B cell (primary cell): Measurements from ENCODE around the gene ZNF3. TPM values are rescaled to one million over a fixed set of nuclear protein-coding genes. Genes with fewer than 3 reads are reported as not detected.

ENCODE experiments used
- ATAC-seq: fragments of 200-7000 bp; cut with Tn5 transposase; one replicate; pipeline ENCODE4 v1.10.0; 2021; ENCODE audit warnings: low read depth, mild to moderate bottlenecking, moderate number of reproducible peaks, moderate library complexity
- CTCF ChIA-PET: fragments of 350-600 bp; sonication (Branson Sonifier 250); formaldehyde crosslinking; loops from one replicate; lab custom pipeline; 2021; ENCODE audit warnings: antibody characterized with exemption, inconsistent platforms; lab: Charles Lee
- POLR2A ChIA-PET: fragments of 350-600 bp; sonication (Branson Sonifier 250); formaldehyde crosslinking; loops from one replicate; lab custom pipeline; 2021; ENCODE audit warnings: antibody characterized with exemption; lab: Charles Lee
- DNase-seq: peaks from one replicate; pipeline ENCODE4 v3.0.0; 2013
- H2AFZ ChIP-seq: 2 replicates; pipeline ENCODE4 v1.6.1; 2012; ENCODE audit warnings: mild to moderate bottlenecking, low read depth, low read length; ENCODE audit not compliant: insufficient read depth, poor library complexity, severe bottlenecking
- H3K27ac ChIP-seq, 2 donors: 1 replicate in 1 of 2; 2 replicates in 1 of 2; pipeline ENCODE4 v1.5.1; 2012 to 2013; ENCODE audit warnings: low read length in 2 of 2, mild to moderate bottlenecking in 2 of 2, moderate library complexity in 1 of 2
- H3K27me3 ChIP-seq, 4 experiments: fragments of 200-600 bp in 1 of 4; sonication (generic) in 1 of 4; replicated peaks in 1 of 4; 1 replicate in 2 of 4; 2 replicates in 2 of 4; pipeline versions ENCODE4 v1.6.1 to v1.7.0; 2013 to 2016; ENCODE audit warnings: low read length in 3 of 4, mild to moderate bottlenecking in 2 of 4, mixed read lengths in 1 of 4, moderate library complexity in 1 of 4; ENCODE audit not compliant: insufficient read depth in 4 of 4, control insufficient read depth in 3 of 4; ENCODE audit errors: control extremely low read depth in 1 of 4
- H3K36me3 ChIP-seq, 2 experiments: replicated peaks in 1 of 2; 1 replicate in 1 of 2; 2 replicates in 1 of 2; pipeline versions ENCODE4 v1.6.1 to v1.7.1; 2013; ENCODE audit warnings: low read length in 1 of 2; ENCODE audit not compliant: insufficient read depth in 2 of 2, control insufficient read depth in 1 of 2; ENCODE audit errors: control extremely low read depth in 1 of 2, extremely low read depth in 1 of 2
- H3K4me1 ChIP-seq, 2 donors: fragments of 200-600 bp in 1 of 2; sonication (generic) in 1 of 2; 1 replicate in 1 of 2; 2 replicates in 1 of 2; pipeline versions ENCODE4 v1.5.1 to v1.6.1; 2013 to 2017; ENCODE audit warnings: low read length in 2 of 2; ENCODE audit not compliant: control insufficient read depth in 2 of 2, insufficient read depth in 2 of 2
- H3K4me2 ChIP-seq: replicated peaks from 2 replicates; pipeline ENCODE3; 2012; ENCODE audit warnings: mild to moderate bottlenecking, low read depth, low read length; ENCODE audit not compliant: poor library complexity, severe bottlenecking
- H3K4me3 ChIP-seq, 5 experiments: fragments of 200-600 bp in 1 of 5; sonication (generic) in 1 of 5; 1 replicate in 3 of 5; 2 replicates in 2 of 5; pipeline versions ENCODE4 v1.5.1 to v1.7.0; 2011 to 2016; ENCODE audit warnings: low read length in 4 of 5, mild to moderate bottlenecking in 4 of 5, low read depth in 2 of 5, control low read depth in 1 of 5, moderate library complexity in 1 of 5; ENCODE audit not compliant: insufficient read depth in 1 of 5; ENCODE audit errors: control extremely low read depth in 1 of 5, extremely low read depth in 1 of 5
- H3K79me2 ChIP-seq: fragments of 200-600 bp; sonication (generic); one replicate; pipeline ENCODE4 v1.6.0; 2016; ENCODE audit warnings: low read length; ENCODE audit not compliant: control insufficient read depth, insufficient read depth
- H3K9ac ChIP-seq: fragments of 200-600 bp; sonication (generic); 2 replicates; pipeline ENCODE4 v1.6.1; 2017; ENCODE audit warnings: mild to moderate bottlenecking, low read length, moderate library complexity
- H3K9me3 ChIP-seq, 3 donors: one replicate each; pipeline versions ENCODE4 v1.6.1 to v1.7.1; 2013; ENCODE audit warnings: low read length in 2 of 3; ENCODE audit not compliant: control insufficient read depth in 2 of 3, insufficient read depth in 1 of 3; ENCODE audit errors: control extremely low read depth in 1 of 3
- H4K20me1 ChIP-seq: 2 replicates; pipeline ENCODE4 v1.6.0; 2012; ENCODE audit warnings: mild to moderate bottlenecking, low read length; ENCODE audit not compliant: insufficient read depth, control insufficient read depth, poor library complexity, severe bottlenecking
- H3K27ac Mint-ChIP-seq: one replicate; pipeline ENCODE4 v1.8.0; 2021; ENCODE audit warnings: mixed read lengths
- H3K27me3 Mint-ChIP-seq: one replicate; pipeline ENCODE4 v1.8.0; 2021; ENCODE audit warnings: mixed read lengths
- H3K4me1 Mint-ChIP-seq: one replicate; pipeline ENCODE4 v1.8.0; 2021; ENCODE audit warnings: mixed read lengths
- H3K4me3 Mint-ChIP-seq: one replicate; pipeline ENCODE4 v1.8.0; 2021; ENCODE audit warnings: mixed read lengths
- H3K9me3 Mint-ChIP-seq: one replicate; pipeline ENCODE4 v1.8.0; 2022; ENCODE audit warnings: mixed read lengths; ENCODE audit not compliant: insufficient read depth
- CTCF ChIP-seq: fragments of 200-600 bp; IDR thresholded peaks from one replicate; pipeline ENCODE4 v1.8.0; 2022; ENCODE audit warnings: antibody characterized with exemption, mild to moderate bottlenecking
- EZH2 ChIP-seq: IDR thresholded peaks from 2 replicates; pipeline ENCODE4 v1.6.1; 2012; ENCODE audit warnings: borderline replicate concordance, low read depth, mild to moderate bottlenecking, moderate library complexity, low read length; ENCODE audit not compliant: insufficient read depth, poor library complexity, severe bottlenecking
- WGBS: methylation state at CpG from one replicate; pipeline ENCODE4 v1.1.5; 2013; ENCODE audit warnings: missing lambda C conversion rate; ENCODE audit not compliant: insufficient coverage; 5-methylcytosine and 5-hydroxymethylcytosine counted together
- intact Hi-C: fragments of 100-400 bp; cut with micrococcal nuclease; formaldehyde crosslinking; loops from one replicate; pipeline ENCODE4 v1.10.0; 2022
- polyA plus RNA-seq: library from polyadenylated mRNA; depleted of rRNA; stranded (reverse); fragments of >200 nt; gene quantifications from 2 replicates; pipeline ENCODE4 v1.2.3, GENCODE V29; 2012
- total RNA-seq, 2 donors: library from RNA; stranded (reverse); fragments of 120-200 nt in 1 of 2; gene quantifications; 1 replicate in 1 of 2; 2 replicates in 1 of 2; pipeline versions ENCODE4 v1.2.3 to v1.2.4, GENCODE V29; 2013 to 2022

ZNF3 gene
- total and polyA plus RNA-seq, 2 donors (not counting 1 experiment from before 2014, with no cell fraction given), result 19.2 to 44.8 TPM

GRCh38 chr7:100088621-100089457, 7.3 kb upstream of the ZNF3 start, which contains the start of gene COPS6:
TSS of gene COPS6 (plus strand) at chr7:100088969. CDS start at chr7:100088991, 22 bp downstream.
- H3K27me3 Mint-ChIP-seq, result no peaks in the 10 kb centered on the region
- whole genome bisulfite sequencing, result under 1% methylated on average over 53 of the region's 68 CpGs

More at GRCh38 chr7:100088621-100089457, 7.3 kb upstream of the ZNF3 start, which contains the start of gene COPS6:
- peak within 1 kb of the TSS; percentile 68 to 91 (median 74) for H3K4me3 ChIP-seq
- POLR2A ChIA-PET, result interaction anchor here (0.6 to 1.0 kb wide), 4 partner anchors 13 to 1628 kb away, joined by 3 read pairs; partner anchors contain the start of genes AP4M1 and MCM7
- H3K4me1 ChIP-seq, result peaks cover 14 to 18% of the 10 kb centered on the region in 2 donors
- intact Hi-C loops, result loop anchor here (1.0 to 10.0 kb wide), 5 partner anchors 8 to 586 kb away; partner anchors contain the start of genes GNB2, MOSPD3, ZKSCAN5 and ZNF3
- peak within 1 kb of the TSS; percentile 79 for H3K9ac ChIP-seq
- ATAC-seq (peak; percentile 90), DNase-seq (peak; percentile 90)
- H4K20me1 ChIP-seq, result peaks cover 13% of the 10 kb centered on the region
- H3K79me2 ChIP-seq, result peaks cover 14% of the 10 kb centered on the region
- H3K4me2 ChIP-seq, result peak within 1 kb of the TSS; percentile 84
- peak within 1 kb of the TSS; percentile 93 for H3K4me3 Mint-ChIP-seq
- H3K36me3 ChIP-seq, result peaks cover 0 to 34% of the 10 kb centered on the region in 2 experiments
- CTCF ChIA-PET, result interaction anchor here (0.6 kb wide), 1 partner anchor 42 kb away, joined by 3 read pairs; no protein-coding TSS in a partner anchor
- H3K9me3 ChIP-seq, result no peaks in the 10 kb centered on the region
- no peaks in the 10 kb centered on the region for H3K27me3 ChIP-seq
- peaks cover 19% of the 10 kb centered on the region for H3K4me1 Mint-ChIP-seq
- TF ChIP-seq EZH2 (no peak), CTCF (no peak)
- H2AFZ ChIP-seq, result peak within 1 kb of the TSS; percentile 92
- peak within 1 kb of the TSS; percentile 96 for H3K27ac Mint-ChIP-seq
- peak within 1 kb of the TSS; percentile 66 to 77 for H3K27ac ChIP-seq
- no peaks in the 10 kb centered on the region for H3K9me3 Mint-ChIP-seq
